IMR-90 (cell line): Measurements from ENCODE around the gene SELENOT. TPM values are rescaled to one million over a fixed set of nuclear protein-coding genes. Genes with fewer than 3 reads are reported as not detected.
A peak's percentile ranks its signal among the peaks of the same experiment; 100 is the strongest.

Source experiments
- ATAC-seq: fragments of 200-7000 bp; cut with Tn5 transposase; 2 replicates; pipeline ENCODE4 v1.9.1; 2020; ENCODE audit warnings: low read depth, mild to moderate bottlenecking, moderate library complexity
- BruUV-seq: library from RNA; stranded (reverse); fragments of 400-500 nt; replicated peaks from 2 replicates; lab custom pipeline; 2021; lab: Mats Ljungman, UMichigan
- CTCF ChIA-PET: fragments of 300-600 bp; formaldehyde crosslinking; extraction: SDS; loops from one replicate; lab custom pipeline; 2021; ENCODE audit warnings: antibody characterized with exemption; lab: Yijun Ruan, JAX
- POLR2A ChIA-PET: fragments of 300-600 bp; sonication (Branson Sonifier 250); formaldehyde crosslinking; loops from one replicate; lab custom pipeline; 2022; ENCODE audit warnings: antibody characterized with exemption; ENCODE audit not compliant: unreplicated experiment; lab: Charles Lee
- DNase-seq: peaks from one replicate; pipeline ENCODE4 v3.0.0; 2013
- H2AFZ ChIP-seq: replicated peaks from 2 replicates; pipeline ENCODE3; 2013; ENCODE audit warnings: low read length, mild to moderate bottlenecking; ENCODE audit not compliant: poor library complexity
- H2AK5ac ChIP-seq: 2 replicates; pipeline ENCODE4 v1.6.1; 2013; ENCODE audit warnings: low read depth, low read length, inconsistent platforms
- H2AK9ac ChIP-seq: replicated peaks from 2 replicates; pipeline ENCODE3; 2013; ENCODE audit warnings: mild to moderate bottlenecking, low read depth, low read length, moderate library complexity; ENCODE audit not compliant: poor library complexity
- H2BK120ac ChIP-seq: 2 replicates; pipeline ENCODE4 v1.6.1; 2013; ENCODE audit warnings: low read depth, low read length, inconsistent platforms
- H2BK15ac ChIP-seq: 3 replicates; pipeline ENCODE4 v1.6.1; 2013; ENCODE audit warnings: low read depth, low read length, inconsistent platforms
- H2BK20ac ChIP-seq: 2 replicates; pipeline ENCODE4 v1.6.1; 2013; ENCODE audit warnings: low read depth, mild to moderate bottlenecking, inconsistent platforms, low read length, moderate library complexity
- H2BK5ac ChIP-seq: 2 replicates; pipeline ENCODE4 v1.6.1; 2013; ENCODE audit warnings: mild to moderate bottlenecking, low read depth, low read length, inconsistent platforms; ENCODE audit not compliant: poor library complexity, severe bottlenecking
- H3K14ac ChIP-seq: replicated peaks from 2 replicates; pipeline ENCODE4 v1.6.1; 2013; ENCODE audit warnings: low read depth, low read length, inconsistent platforms
- H3K18ac ChIP-seq: 2 replicates; pipeline ENCODE4 v1.6.1; 2013; ENCODE audit warnings: low read depth, low read length, control low read depth
- H3K23ac ChIP-seq: 2 replicates; pipeline ENCODE4 v1.6.1; 2013; ENCODE audit warnings: low read depth, low read length, inconsistent platforms
- H3K27ac ChIP-seq: 2 replicates; pipeline ENCODE4 v1.5.1; 2013; ENCODE audit warnings: mild to moderate bottlenecking, control low read depth, low read length; ENCODE audit not compliant: insufficient read depth
- H3K27me3 ChIP-seq: 2 replicates; pipeline ENCODE4 v1.6.1; 2013; ENCODE audit warnings: low read length; ENCODE audit not compliant: control insufficient read depth, insufficient read depth
- H3K36me3 ChIP-seq: 2 replicates; pipeline ENCODE4 v1.6.1; 2013; ENCODE audit warnings: low read length, mixed read lengths; ENCODE audit not compliant: control insufficient read depth, insufficient read depth
- H3K4ac ChIP-seq: 2 replicates; pipeline ENCODE4 v1.6.1; 2013; ENCODE audit warnings: low read depth, low read length, inconsistent platforms
- H3K4me1 ChIP-seq: 2 replicates; pipeline ENCODE4 v1.6.1; 2013; ENCODE audit warnings: low read length, mixed read lengths; ENCODE audit not compliant: control insufficient read depth, insufficient read depth
- H3K4me2 ChIP-seq: 2 replicates; pipeline ENCODE4 v1.6.1; 2013; ENCODE audit warnings: low read depth, mild to moderate bottlenecking, control low read depth, low read length, moderate library complexity
- H3K4me3 ChIP-seq: 2 replicates; pipeline ENCODE4 v1.5.1; 2013; ENCODE audit warnings: low read depth, mild to moderate bottlenecking, control low read depth, low read length, moderate library complexity; ENCODE audit not compliant: insufficient read depth
- H3K56ac ChIP-seq: 2 replicates; pipeline ENCODE4 v1.6.1; 2013; ENCODE audit warnings: low read length, inconsistent platforms; ENCODE audit not compliant: insufficient read depth; ENCODE audit errors: extremely low read depth
- H3K79me1 ChIP-seq, 2 experiments: 2 replicates each; pipeline ENCODE4 v1.6.1; 2013; ENCODE audit warnings: low read length in 2 of 2, inconsistent platforms in 1 of 2, low read depth in 1 of 2
- H3K9ac ChIP-seq: 2 replicates; pipeline ENCODE4 v1.6.1; 2013; ENCODE audit warnings: low read depth, low read length, control low read depth
- H3K9me1 ChIP-seq: 2 replicates; pipeline ENCODE4 v1.6.1; 2013; ENCODE audit warnings: low read length, inconsistent platforms; ENCODE audit not compliant: insufficient read depth
- H3K9me3 ChIP-seq: 2 replicates; pipeline ENCODE4 v1.6.1; 2013; ENCODE audit warnings: low read length; ENCODE audit not compliant: control insufficient read depth, insufficient read depth
- H4K20me1 ChIP-seq: 2 replicates; pipeline ENCODE4 v1.6.1; 2013; ENCODE audit warnings: low read length, inconsistent platforms; ENCODE audit not compliant: insufficient read depth
- H4K5ac ChIP-seq: 2 replicates; pipeline ENCODE4 v1.6.1; 2013; ENCODE audit warnings: mild to moderate bottlenecking, low read depth, low read length, control low read depth
- H4K8ac ChIP-seq, 2 experiments: 2 replicates each; pipeline ENCODE4 v1.6.1; 2013; ENCODE audit warnings: low read depth in 2 of 2, low read length in 2 of 2, control low read depth in 1 of 2, inconsistent platforms in 1 of 2
- H4K91ac ChIP-seq: 2 replicates; pipeline ENCODE4 v1.6.1; 2013; ENCODE audit warnings: low read depth, low read length, inconsistent platforms; ENCODE audit not compliant: insufficient read depth
- CEBPB ChIP-seq: IDR thresholded peaks from 2 replicates; pipeline ENCODE4 v1.6.1; 2012; ENCODE audit warnings: low read depth, low read length, improper control_type of control experiment
- MAZ ChIP-seq: IDR thresholded peaks from 2 replicates; pipeline ENCODE4 v1.6.1; 2012; ENCODE audit warnings: low read depth, mild to moderate bottlenecking, low read length, improper control_type of control experiment, moderate library complexity, borderline replicate concordance
- WGBS, 2 experiments: methylation state at CpG; one replicate each; pipeline versions ENCODE4 v1.1.5 to v1.1.7; 2013; ENCODE audit warnings: missing lambda C conversion rate in 2 of 2; ENCODE audit not compliant: insufficient read length in 1 of 2; ENCODE audit errors: extremely low coverage in 2 of 2; 5-methylcytosine and 5-hydroxymethylcytosine counted together
- dilution Hi-C: fragments of 300-500 bp; cut with HindIII; formaldehyde crosslinking; loops from one replicate; pipeline ENCODE4 v1.14.3; 2018; ENCODE audit warnings: low sequenced_read_pairs; ENCODE audit not compliant: unreplicated experiment
- in situ Hi-C: fragments of 300-500 bp; cut with MboI; formaldehyde crosslinking; loops from 3 replicates; pipeline ENCODE4 v1.14.3; 2019; ENCODE audit warnings: low sequenced_read_pairs, inconsistent platforms, mixed read lengths
- intact Hi-C: fragments of 100-400 bp; cut with micrococcal nuclease; formaldehyde crosslinking; loops from 2 replicates; pipeline ENCODE4 v1.10.0; 2022
- polyA plus RNA-seq, 3 experiments: library from polyadenylated mRNA; depleted of rRNA; stranded (reverse); fragments of >200 nt; gene quantifications; 2 replicates each; pipeline ENCODE4 v1.2.3, GENCODE V29; 2012; ENCODE audit warnings: low replicate concordance in 1 of 3
- total RNA-seq: library from RNA; depleted of rRNA; stranded (reverse); fragments of >200 nt; gene quantifications from 2 replicates; pipeline ENCODE4 v1.2.3, GENCODE V29; 2012

Gene SELENOT
- total and polyA plus RNA-seq, 2 of the 4 experiments (the other 2 are of a cell fraction) = 365 to 415 TPM

- no peak overlapping the region for H4K91ac ChIP-seq
- H3K4me2 ChIP-seq = no peak overlapping the region
- H3K79me1 ChIP-seq = peaks cover 8 to 46% of the 10 kb centered on the region in 2 experiments; a peak in 2 of 4 replicates
- H3K4me3 ChIP-seq = no peak overlapping the region
- in situ Hi-C loops = no loop called here
- H3K9me3 ChIP-seq = no peaks in the 10 kb centered on the region
- H3K9me1 ChIP-seq = no peaks in the 10 kb centered on the region; the same call in 1 of the 2 replicates
- TF ChIP-seq MAZ (no peak), CEBPB (peak; percentile 80)
- CTCF ChIA-PET = no interaction called here
- intact Hi-C loops = no loop called here
- no peaks in the 10 kb centered on the region for H3K27me3 ChIP-seq
- no TSS peak for BruUV-seq
- DNase-seq (no peak), ATAC-seq (no peak)
- no peak overlapping the region for H2AK5ac ChIP-seq
- no peak overlapping the region for H3K4ac ChIP-seq
- H2AK9ac ChIP-seq = no peak overlapping the region
- peaks cover 8% of the 10 kb centered on the region for H3K36me3 ChIP-seq
- no peak overlapping the region for H2AFZ ChIP-seq
- H2BK15ac ChIP-seq = no peak overlapping the region
- POLR2A ChIA-PET = no interaction called here
- peaks cover 39% of the 10 kb centered on the region for H4K20me1 ChIP-seq
- no peak overlapping the region for H3K23ac ChIP-seq
- H2BK120ac ChIP-seq = no peak overlapping the region
- no peak overlapping the region for H2BK20ac ChIP-seq
- no peaks in the 10 kb centered on the region for H3K4me1 ChIP-seq
- dilution Hi-C loops = no loop called here
- no CpG with 5 or more reads among the region's 1 CpG for WGBS, 2 experiments
- H3K18ac ChIP-seq = no peak overlapping the region
- no peak overlapping the region for H3K9ac ChIP-seq
- no peak overlapping the region for H3K27ac ChIP-seq
- no peak overlapping the region for H3K14ac ChIP-seq
- H3K56ac ChIP-seq = no peak overlapping the region
- H2BK5ac ChIP-seq = no peak overlapping the region
- no peak overlapping the region for H4K8ac ChIP-seq
- H4K5ac ChIP-seq = no peak overlapping the region
Observed at GRCh38 chr3:150610785-150611184, 7.7 kb downstream of the SELENOT start.
